ENCODE measurements around the gene ADRB2. TPM values are rescaled to one million over a fixed set of nuclear protein-coding genes. Genes with fewer than 3 reads are reported as not detected.

The ADRB2 gene
- 10 to 100 TPM in 1 of 2 donors, 1 to 10 TPM in 1; 6.8 to 29.0 TPM for total RNA-seq

GRCh38 chr5:148826053-148826738, at the start of gene ADRB2:
Gene ADRB2, plus strand, starts transcription at chr5:148826611. Its CDS starts 221 bp downstream, at chr5:148826832.
- H3K27ac ChIP-seq, result peak within 1 kb of the TSS; percentile 89 to 93
- under 1% methylated on average over 37 of the region's 42 CpGs for WGBS
- H3K36me3 ChIP-seq, result no peaks in the 10 kb centered on the region
- intact Hi-C loops (cut with DNase I), result loop anchor here (10.0 kb wide), 3 partner anchors 99 to 179 kb away; no protein-coding TSS in a partner anchor
- H3K4me3 ChIP-seq, result peak within 1 kb of the TSS; percentile 36 to 57
- peak; percentile 98 for DNase-seq (ENCODE audit: low spot score)
- no peaks in the 10 kb centered on the region for H3K9me3 ChIP-seq
- no peaks in the 10 kb centered on the region for H3K4me1 ChIP-seq (replicated peaks)
- H3K27me3 ChIP-seq (replicated peaks; ENCODE audit: insufficient read depth), result no peaks in the 10 kb centered on the region
- TF ChIP-seq CTCF (IDR thresholded peaks at IDR 0.05), result no peak
- TF ChIP-seq POLR2AphosphoS5 (IDR thresholded peaks at IDR 0.05), result peak; percentile 94
- peak; percentile 81 for TF ChIP-seq POLR2A (IDR thresholded peaks at IDR 0.05)

GRCh38 chr5:148776780-148777179, 49.6 kb upstream of the ADRB2 start:
- no peak for DNase-seq (ENCODE audit: low spot score)
- Histone ChIP-seq H3K4me3 (no peak overlapping the region), H3K36me3 (no peaks in the 10 kb centered on the region), H3K27me3 (replicated peaks; ENCODE audit: insufficient read depth) (no peaks in the 10 kb centered on the region), H3K4me1 (replicated peaks) (no peaks in the 10 kb centered on the region), H3K27ac (no peak overlapping the region), H3K9me3 (no peaks in the 10 kb centered on the region)
- intact Hi-C loops (cut with DNase I), result no loop called here
- 83% methylated on average over 1 of the region's 1 CpG for WGBS
- TF ChIP-seq POLR2A (IDR thresholded peaks at IDR 0.05) (no peak), CTCF (IDR thresholded peaks at IDR 0.05) (no peak), POLR2AphosphoS5 (IDR thresholded peaks at IDR 0.05) (no peak)

- intact Hi-C loops (cut with DNase I), result no loop called here
- Histone ChIP-seq H3K4me3 (no peak overlapping the region), H3K27me3 (replicated peaks; ENCODE audit: insufficient read depth) (no peaks in the 10 kb centered on the region), H3K27ac (no peak overlapping the region), H3K36me3 (no peaks in the 10 kb centered on the region), H3K9me3 (no peaks in the 10 kb centered on the region), H3K4me1 (replicated peaks) (no peaks in the 10 kb centered on the region)
- TF ChIP-seq POLR2A (IDR thresholded peaks at IDR 0.05), result no peak
- TF ChIP-seq CTCF (IDR thresholded peaks at IDR 0.05), result no peak
- TF ChIP-seq POLR2AphosphoS5 (IDR thresholded peaks at IDR 0.05), result no peak
- no peak for DNase-seq (ENCODE audit: low spot score)
These were observed 47.5 kb upstream of the ADRB2 start for GRCh38 chr5:148778882-148779281.

- Histone ChIP-seq H3K4me1 (replicated peaks) (no peaks in the 10 kb centered on the region), H3K27ac (no peak overlapping the region), H3K4me3 (no peak overlapping the region), H3K27me3 (replicated peaks; ENCODE audit: insufficient read depth) (no peaks in the 10 kb centered on the region), H3K9me3 (no peaks in the 10 kb centered on the region), H3K36me3 (no peaks in the 10 kb centered on the region)
- TF ChIP-seq POLR2AphosphoS5 (IDR thresholded peaks at IDR 0.05) (no peak), POLR2A (IDR thresholded peaks at IDR 0.05) (no peak), CTCF (IDR thresholded peaks at IDR 0.05) (no peak)
- intact Hi-C loops (cut with DNase I), result no loop called here
- 87% methylated on average over 5 of the region's 5 CpGs for WGBS
- no peak for DNase-seq (ENCODE audit: low spot score)
These were observed 45.7 kb upstream of the ADRB2 start for GRCh38 chr5:148780711-148781110.

GRCh38 chr5:148781766-148782165, 44.6 kb upstream of the ADRB2 start:
- Histone ChIP-seq H3K9me3 (no peaks in the 10 kb centered on the region), H3K4me3 (no peak overlapping the region), H3K4me1 (replicated peaks) (no peaks in the 10 kb centered on the region), H3K27ac (no peak overlapping the region), H3K36me3 (no peaks in the 10 kb centered on the region), H3K27me3 (replicated peaks; ENCODE audit: insufficient read depth) (no peaks in the 10 kb centered on the region)
- DNase-seq (ENCODE audit: low spot score), result no peak
- 80% methylated on average over 2 of the region's 2 CpGs for WGBS
- intact Hi-C loops (cut with DNase I), result no loop called here
- TF ChIP-seq POLR2AphosphoS5 (IDR thresholded peaks at IDR 0.05), result no peak
- TF ChIP-seq CTCF (IDR thresholded peaks at IDR 0.05), result no peak
- TF ChIP-seq POLR2A (IDR thresholded peaks at IDR 0.05), result no peak
